Measurements from ENCODE around the gene FFAR1.
"Not testable (repeated sequence)": the region's sequence is repeated elsewhere in the genome, so short reads cannot be mapped to it uniquely, and the experiment has no call there.

Gene FFAR1

GRCh38 chr19:35359395-35359794 lies 11.7 kb downstream of the FFAR1 start:
- not testable (repeated sequence) for DNase-seq

- DNase-seq = not testable (repeated sequence)
These were observed 12.4 kb downstream of the FFAR1 start for GRCh38 chr19:35360081-35360480.

DNA sequence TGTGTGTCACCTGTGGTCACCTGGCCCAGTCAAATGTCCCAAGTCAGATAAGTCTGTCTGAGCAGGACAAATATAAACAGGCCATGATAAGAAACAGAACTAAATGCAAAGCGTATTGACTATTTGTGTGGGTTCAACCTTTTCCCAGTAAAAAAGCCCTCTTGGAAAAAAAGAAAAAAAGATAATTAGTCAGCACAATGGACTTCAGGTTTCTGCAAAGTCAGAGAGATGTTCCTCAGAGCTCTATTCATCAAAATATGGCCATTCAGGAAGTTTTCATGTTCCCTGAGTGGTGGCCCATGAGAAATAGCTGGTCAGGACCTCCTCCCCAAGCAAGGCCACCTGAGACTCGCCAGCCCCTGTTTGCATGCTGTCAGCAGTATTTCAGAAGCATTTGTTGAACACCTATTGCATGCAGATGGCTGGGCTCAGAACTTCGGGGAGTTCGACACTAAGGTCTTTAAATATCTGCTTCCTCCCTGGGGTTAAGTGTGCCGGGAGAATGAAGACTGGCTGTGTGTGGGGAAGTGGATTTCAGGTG lies 13.2 kb downstream of the FFAR1 start:
- DNase-seq = no peak

DNA sequence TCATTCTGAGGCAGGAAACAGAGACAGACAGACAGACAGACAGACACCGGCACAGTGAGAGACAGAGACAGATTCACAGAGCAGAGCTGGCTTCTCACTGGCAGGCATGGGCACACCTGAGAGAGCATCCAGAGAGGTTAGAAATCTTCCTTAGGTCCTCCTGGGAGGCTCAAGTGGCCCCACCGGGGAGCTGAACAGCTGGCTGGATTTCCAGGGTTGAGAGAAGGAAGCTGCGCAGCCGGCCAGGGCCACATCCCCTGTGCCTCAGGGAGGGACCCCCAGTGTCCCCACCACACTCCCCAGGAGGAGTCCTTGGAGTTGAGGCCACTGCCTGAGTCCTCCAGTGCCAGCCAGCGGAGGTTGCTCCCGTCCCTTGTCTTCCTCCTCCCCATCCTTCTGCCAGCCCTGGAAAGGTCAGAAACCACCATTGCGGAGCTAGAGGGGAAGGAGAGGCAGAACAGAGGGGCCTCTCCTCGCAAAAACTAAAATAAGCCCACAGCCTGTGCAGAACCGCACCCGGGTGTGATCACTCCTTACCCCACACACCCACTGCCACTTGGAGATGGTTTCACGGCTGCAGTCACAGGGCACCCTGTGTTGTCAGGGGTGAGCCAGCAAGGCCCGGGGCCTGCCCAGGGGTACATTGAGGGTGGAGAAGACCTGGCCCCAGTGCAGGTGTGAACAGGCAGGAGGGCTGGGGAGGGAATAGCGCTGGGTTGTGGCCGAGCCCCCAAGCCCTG lies 14.7 kb downstream of the FFAR1 start:
- no peak for DNase-seq

DNA sequence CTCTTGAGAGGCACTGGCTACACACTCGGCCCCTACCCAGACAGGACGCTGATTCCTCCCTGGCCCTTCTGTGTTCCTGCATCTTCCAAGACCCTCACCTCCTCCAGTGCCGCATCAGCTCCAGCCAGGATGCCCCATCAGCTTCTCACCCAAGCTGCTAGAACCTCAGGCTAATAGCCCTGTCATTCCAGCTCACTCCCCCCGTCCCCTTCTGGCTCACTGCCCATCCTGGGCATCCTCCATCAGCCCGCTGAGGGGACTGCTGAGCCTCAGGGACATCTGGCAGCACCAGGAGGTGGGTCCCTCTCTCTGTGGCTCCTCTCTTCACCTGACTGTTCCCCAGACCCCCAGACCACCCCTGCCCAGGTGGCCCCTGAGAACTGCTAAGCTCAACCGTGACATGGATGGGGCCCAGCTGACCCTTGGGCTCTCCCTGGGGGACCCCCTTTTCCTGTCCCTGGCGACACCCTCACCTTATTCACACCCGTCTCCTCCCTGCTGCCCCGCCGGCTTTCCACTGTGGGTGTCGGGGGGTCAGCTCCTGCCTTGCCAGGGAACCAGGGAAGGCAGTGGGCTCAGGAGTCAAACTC lies 15.4 kb downstream of the FFAR1 start:
- DNase-seq = no peak

- DNase-seq = no peak
These were observed 16.2 kb downstream of the FFAR1 start for GRCh38 chr19:35363711-35364425.

- DNase-seq = no peak
These were observed 17.6 kb downstream of the FFAR1 start for GRCh38 chr19:35365303-35365702.

GRCh38 chr19:35368378-35368777 lies 20.7 kb downstream of the FFAR1 start:
- no peak for DNase-seq

DNA sequence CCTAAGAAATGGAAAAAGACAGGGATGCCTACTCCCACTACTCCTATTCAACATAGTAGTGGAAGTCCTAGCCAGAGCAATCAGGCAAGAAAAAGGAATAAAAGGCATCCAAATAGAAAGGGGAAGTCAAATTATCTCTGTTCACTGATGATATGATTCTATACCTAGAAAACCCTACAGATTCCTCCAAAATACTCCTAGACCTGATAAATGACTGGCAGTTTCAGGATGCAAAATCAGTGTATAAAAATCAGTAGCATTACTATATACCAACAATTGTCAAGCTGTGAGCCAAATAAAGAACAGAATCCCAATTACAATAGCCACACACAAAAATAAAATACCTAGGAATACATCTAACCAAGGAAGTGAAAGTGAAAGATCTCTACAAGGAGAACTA lies 21.8 kb downstream of the FFAR1 start:
- DNase-seq = no peak

- DNase-seq = no peak
These were observed 23.0 kb downstream of the FFAR1 start, which contains the start of gene GPR42 for GRCh38 chr19:35370722-35371121. Gene GPR42 (plus strand): TSS chr19:35371068. CDS start chr19:35371360, 292 bp downstream.

DNA sequence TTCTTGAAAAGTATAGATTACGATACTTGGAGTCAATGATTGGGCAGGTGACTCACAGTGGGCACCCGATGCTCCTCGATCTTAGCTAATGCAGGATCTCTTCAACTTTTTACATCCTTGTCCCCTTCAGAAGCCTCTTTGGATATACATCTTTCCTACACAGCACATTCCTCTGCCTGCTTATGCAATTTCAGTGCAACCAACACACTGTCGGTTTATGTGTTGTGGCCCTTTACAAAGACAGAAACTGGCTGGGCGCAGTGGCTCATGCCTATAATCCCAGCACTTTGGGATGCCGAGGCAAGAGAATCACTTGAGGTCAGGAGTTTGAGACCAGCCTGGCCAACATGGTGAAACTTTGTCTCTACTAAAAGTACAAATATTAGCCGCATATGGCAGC lies 25.8 kb downstream of the FFAR1 start:
- no peak for DNase-seq

GRCh38 chr19:35374031-35374430 lies 26.3 kb downstream of the FFAR1 start:
- not testable (repeated sequence) for DNase-seq

GRCh38 chr19:35375505-35376307 lies 28.0 kb downstream of the FFAR1 start:
- DNase-seq = no peak

GRCh38 chr19:35377656-35378055 lies 30.0 kb downstream of the FFAR1 start:
- DNase-seq = no peak

DNA sequence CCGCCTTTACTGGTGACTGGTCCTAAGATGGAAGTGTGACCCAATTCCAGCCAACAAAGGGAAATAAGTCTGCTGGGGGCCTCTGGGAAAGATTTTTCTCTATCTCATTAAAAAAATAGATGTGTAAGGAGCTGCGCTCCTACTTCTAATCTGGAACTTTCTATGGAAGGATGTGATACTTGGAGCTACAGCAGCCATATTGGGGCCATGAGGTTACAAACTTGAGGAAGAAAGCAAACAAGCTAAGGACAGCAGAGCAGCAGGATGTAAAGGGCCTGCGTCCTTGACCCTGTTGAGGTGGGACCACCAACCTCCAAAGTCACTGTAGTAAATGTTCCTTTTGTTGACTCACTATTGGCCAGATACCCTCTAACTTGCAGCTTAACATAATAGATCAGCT lies 30.7 kb downstream of the FFAR1 start:
- DNase-seq = no peak

- DNase-seq = not testable (repeated sequence)
These were observed 31.8 kb downstream of the FFAR1 start for GRCh38 chr19:35379545-35379944.

DNA sequence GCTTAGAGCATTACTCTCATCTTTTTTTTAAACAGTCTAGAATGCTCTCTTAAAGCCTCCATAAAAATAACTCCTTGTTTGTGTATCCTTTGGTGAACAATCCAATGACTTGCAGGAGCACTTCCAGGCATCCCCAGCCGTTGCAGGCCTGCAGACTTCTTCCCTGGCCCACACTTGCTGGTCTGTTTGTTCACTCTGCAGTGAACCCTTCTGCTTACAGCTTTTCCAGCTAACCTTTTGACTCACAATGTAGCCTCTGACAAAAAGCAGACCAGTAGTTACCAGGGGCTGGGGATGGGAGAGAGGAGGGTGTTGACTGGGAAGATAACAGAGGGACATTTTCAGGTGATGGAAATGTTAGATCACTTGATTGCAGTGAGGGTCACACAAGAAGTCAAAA lies 32.3 kb downstream of the FFAR1 start:
- no peak for DNase-seq

GRCh38 chr19:35380450-35381124 lies 32.9 kb downstream of the FFAR1 start:
- DNase-seq = no peak

DNA sequence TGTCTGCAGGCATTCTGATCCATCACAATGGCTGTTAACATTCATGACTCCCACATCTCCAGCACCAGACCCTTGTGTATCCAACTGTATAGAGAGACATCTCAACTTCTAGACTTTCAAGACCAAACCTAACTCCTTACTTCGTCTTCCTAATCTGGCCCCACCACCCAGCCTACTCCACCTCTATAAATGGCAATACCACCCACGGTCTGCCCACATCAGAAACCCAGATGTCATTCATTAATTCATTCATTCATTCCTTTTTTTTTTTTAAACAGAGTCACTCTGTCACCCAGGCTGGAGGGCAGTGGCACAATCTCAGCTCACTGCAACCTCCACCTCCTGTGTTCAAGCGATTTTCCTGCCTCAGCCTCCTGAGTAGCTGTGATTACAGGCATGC lies 33.6 kb downstream of the FFAR1 start:
- no peak for DNase-seq

DNA sequence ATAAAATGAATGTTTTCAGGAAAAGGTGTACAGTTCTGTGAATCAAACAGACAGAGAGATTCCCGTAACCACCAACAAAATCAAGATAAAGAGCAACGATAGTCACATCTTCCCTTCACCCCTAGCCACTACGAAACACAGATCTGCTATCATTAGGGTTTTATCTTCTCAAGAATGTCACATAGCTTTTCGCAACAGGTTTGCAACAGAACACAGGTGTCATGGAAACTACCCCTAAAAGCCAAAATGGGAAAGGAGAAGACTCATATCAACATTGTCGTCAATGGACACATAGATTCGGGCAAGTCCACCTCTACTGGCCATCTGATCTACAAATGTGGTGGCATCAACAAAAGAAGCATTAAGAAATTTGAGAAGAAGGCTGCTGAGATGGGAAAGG lies 34.2 kb downstream of the FFAR1 start:
- no peak for DNase-seq

- DNase-seq = no peak
These were observed 35.8 kb downstream of the FFAR1 start for GRCh38 chr19:35383536-35383935.

Measured in anterior cingulate cortex (tissue), 58 donors.